HepG2 (cell line): ENCODE data around the gene PRICKLE2. TPM values are rescaled to one million over a fixed set of nuclear protein-coding genes. Genes with fewer than 3 reads are reported as not detected.

Source experiments
- ATAC-seq: fragments of 200-7000 bp; cut with Tn5 transposase; 3 replicates; pipeline ENCODE4 v1.9.1; 2020; ENCODE audit warnings: mild to moderate bottlenecking, moderate library complexity
- BruUV-seq: library from RNA; stranded (reverse); fragments of 400-500 nt; replicated peaks from 2 replicates; lab custom pipeline; 2021; lab: Mats Ljungman, UMichigan
- CTCF ChIA-PET: fragments of 300-600 bp; formaldehyde crosslinking; extraction: SDS; loops from one replicate; lab custom pipeline; 2021; ENCODE audit warnings: low total read pairs, inconsistent platforms, low intra/inter-chr PET ratio; lab: Yijun Ruan, JAX
- POLR2A ChIA-PET: fragments of 350-600 bp; sonication (Branson Sonifier 250); formaldehyde crosslinking; loops from one replicate; lab custom pipeline; 2020; ENCODE audit warnings: antibody characterized with exemption, inconsistent platforms; lab: Yijun Ruan, JAX
- DNase-seq: peaks from one replicate; pipeline ENCODE4 v3.0.0-alpha.2; 2015; ENCODE audit warnings: low spot score
- FAIRE-seq: peaks from 3 replicates; lab custom pipeline; 2011; peaks lifted over from hg19 to GRCh38; lab: Jason Lieb, UNC
- H2AFZ ChIP-seq: one replicate; pipeline ENCODE4 v1.6.1; 2011; ENCODE audit warnings: low read length, inconsistent platforms
- H3K27ac ChIP-seq: fragments of 300-600 bp; 3 replicates; pipeline ENCODE4 v1.8.0; 2011; ENCODE audit warnings: mixed run types, mild to moderate bottlenecking, mixed read lengths, low read length, inconsistent platforms; ENCODE audit not compliant: insufficient read depth; ENCODE audit errors: extremely low read length
- H3K27me3 ChIP-seq, 2 experiments: fragments of 200-600 bp in 1 of 2; 2 replicates in 1 of 2; 3 replicates in 1 of 2; pipeline versions ENCODE4 v1.6.0 to v1.8.0; 2011; ENCODE audit warnings: low read length in 2 of 2, mild to moderate bottlenecking in 2 of 2, moderate library complexity in 2 of 2, inconsistent platforms in 1 of 2; ENCODE audit not compliant: insufficient read depth in 2 of 2, control insufficient read depth in 1 of 2
- H3K36me3 ChIP-seq, 2 experiments: fragments of 200-600 bp in 1 of 2; replicated peaks in 1 of 2; 2 replicates in 1 of 2; 3 replicates in 1 of 2; pipeline versions ENCODE4 v1.5.1 to v1.8.0; 2011; ENCODE audit warnings: low read length in 2 of 2, inconsistent platforms in 1 of 2; ENCODE audit not compliant: insufficient read depth in 2 of 2, control insufficient read depth in 1 of 2
- H3K4me1 ChIP-seq: 2 replicates; pipeline ENCODE4 v1.5.1; 2012; ENCODE audit warnings: low read length, inconsistent platforms; ENCODE audit not compliant: insufficient read depth
- H3K4me2 ChIP-seq: 2 replicates; pipeline ENCODE4 v1.6.0; 2011; ENCODE audit warnings: low read depth, low read length, inconsistent platforms
- H3K4me3 ChIP-seq, 3 experiments: fragments of 200-600 bp in 1 of 3; sonication (generic), shearing (Covaris generic) in 1 of 3; replicated peaks in 1 of 3; 2 replicates each; pipeline ENCODE4 v1.5.1; 2011 to 2016; ENCODE audit warnings: low read length in 3 of 3, inconsistent platforms in 2 of 3, low read depth in 2 of 3, mild to moderate bottlenecking in 2 of 3, control low read depth in 1 of 3, mixed read lengths in 1 of 3; ENCODE audit not compliant: insufficient read depth in 1 of 3
- H3K79me2 ChIP-seq: one replicate; pipeline ENCODE4 v1.6.1; 2011; ENCODE audit warnings: low read length, inconsistent platforms; ENCODE audit not compliant: insufficient read depth
- H3K9ac ChIP-seq: 2 replicates; pipeline ENCODE4 v1.6.0; 2011; ENCODE audit warnings: mild to moderate bottlenecking, low read depth, low read length, inconsistent platforms; ENCODE audit not compliant: insufficient read depth
- H3K9me3 ChIP-seq: 2 replicates; pipeline ENCODE4 v1.5.1; 2012; ENCODE audit warnings: mild to moderate bottlenecking, low read length
- H4K20me1 ChIP-seq: 2 replicates; pipeline ENCODE4 v1.6.0; 2011; ENCODE audit warnings: inconsistent platforms, mild to moderate bottlenecking, low read length, moderate library complexity; ENCODE audit not compliant: insufficient read depth
- ARID3A ChIP-seq: IDR thresholded peaks from 2 replicates; pipeline ENCODE4 v1.6.1; 2012; ENCODE audit warnings: low read depth, low read length, improper control_type of control experiment
- ARNT ChIP-seq: fragments of 450-650 bp; IDR thresholded peaks from 2 replicates; pipeline ENCODE4 v1.6.1; 2017
- EED ChIP-seq: sonication (generic); formaldehyde crosslinking; IDR thresholded peaks from 2 replicates; pipeline ENCODE4 v1.5.0; 2020; ENCODE audit warnings: mild to moderate bottlenecking, missing genetic modification reagents
- FOXA3 ChIP-seq: IDR thresholded peaks from 2 replicates; pipeline ENCODE4 v1.6.1; 2016; ENCODE audit warnings: missing genetic modification reagents, missing compliant biosample characterization
- HNF1B ChIP-seq: sonication (generic); formaldehyde crosslinking; IDR thresholded peaks from 2 replicates; pipeline ENCODE4 v1.5.1; 2020; ENCODE audit warnings: mild to moderate bottlenecking, moderate library complexity, missing genetic modification reagents
- JUNB ChIP-seq: sonication (generic); formaldehyde crosslinking; IDR thresholded peaks from 2 replicates; pipeline ENCODE4 v1.8.0; 2022; ENCODE audit warnings: missing genetic modification reagents, mild to moderate bottlenecking, borderline replicate concordance
- KDM5A ChIP-seq: fragments of 200-600 bp; sonication (generic); IDR thresholded peaks from 2 replicates; pipeline ENCODE4 v1.7.0; 2018; ENCODE audit warnings: antibody characterized with exemption, mild to moderate bottlenecking, low read length, borderline replicate concordance
- MEIS2 ChIP-seq: sonication (generic); formaldehyde crosslinking; IDR thresholded peaks from 2 replicates; pipeline ENCODE4 v1.9.0; 2021; ENCODE audit warnings: mild to moderate bottlenecking, missing genetic modification reagents
- REL ChIP-seq: sonication (generic); formaldehyde crosslinking; conservative IDR thresholded peaks from 2 replicates; pipeline ENCODE4 v1.8.0; 2022; ENCODE audit warnings: mild to moderate bottlenecking, missing genetic modification reagents, moderate library complexity
- ZBTB38 ChIP-seq: sonication (generic); formaldehyde crosslinking; IDR thresholded peaks from 2 replicates; pipeline ENCODE4 v1.5.1; 2020; ENCODE audit warnings: mild to moderate bottlenecking, missing genetic modification reagents
- ZNF260 ChIP-seq: sonication (generic); formaldehyde crosslinking; IDR thresholded peaks from 2 replicates; pipeline ENCODE4 v1.4.0; 2020; ENCODE audit warnings: missing genetic modification reagents, low read depth, mild to moderate bottlenecking, borderline replicate concordance
- WGBS: methylation state at CpG from one replicate; pipeline ENCODE4 v1.1.6; 2017; ENCODE audit warnings: low lambda C conversion rate; 5-methylcytosine and 5-hydroxymethylcytosine counted together
- in situ Hi-C: cut with HindIII; loops from 2 replicates; pipeline ENCODE4 v1.10.0; 2017; ENCODE audit warnings: low pct_unique_long_range_greater_than_20kb; ENCODE audit not compliant: extremely low pct_ligation_motif_present
- intact Hi-C: fragments of 100-400 bp; cut with micrococcal nuclease; formaldehyde crosslinking; loops from one replicate; pipeline ENCODE4 v1.10.0; 2022; ENCODE audit not compliant: unreplicated experiment
- polyA plus RNA-seq, 8 experiments: library from polyadenylated mRNA; depleted of rRNA in 3 of 8; stranded (reverse) in 7 of 8; unstranded in 1 of 8; fragments of >200 nt; fragmentation: Illumina TruSeq in 4 of 8; extraction: Trizol in 4 of 8; gene quantifications; 2 replicates each; pipeline versions ENCODE4 v1.2.1 to v1.2.3, GENCODE V29; 2011 to 2016; ENCODE audit warnings: low read depth in 4 of 8, missing spikeins in 1 of 8, mixed read lengths in 1 of 8; ENCODE audit not compliant: insufficient read depth in 1 of 8
- total RNA-seq, 5 experiments: library from RNA; depleted of rRNA; stranded (reverse); fragments of >200 nt; fragmentation: Illumina TruSeq; extraction: Trizol; gene quantifications; 2 replicates each; pipeline ENCODE4 v1.2.3, GENCODE V29; 2016; ENCODE audit warnings: low read depth in 1 of 5

Gene PRICKLE2
- total and polyA plus RNA-seq, 2 of the 13 experiments (the other 11 are each of a cell fraction or from before 2014, with no cell fraction given) = 0.01 to 0.07 TPM

DNA sequence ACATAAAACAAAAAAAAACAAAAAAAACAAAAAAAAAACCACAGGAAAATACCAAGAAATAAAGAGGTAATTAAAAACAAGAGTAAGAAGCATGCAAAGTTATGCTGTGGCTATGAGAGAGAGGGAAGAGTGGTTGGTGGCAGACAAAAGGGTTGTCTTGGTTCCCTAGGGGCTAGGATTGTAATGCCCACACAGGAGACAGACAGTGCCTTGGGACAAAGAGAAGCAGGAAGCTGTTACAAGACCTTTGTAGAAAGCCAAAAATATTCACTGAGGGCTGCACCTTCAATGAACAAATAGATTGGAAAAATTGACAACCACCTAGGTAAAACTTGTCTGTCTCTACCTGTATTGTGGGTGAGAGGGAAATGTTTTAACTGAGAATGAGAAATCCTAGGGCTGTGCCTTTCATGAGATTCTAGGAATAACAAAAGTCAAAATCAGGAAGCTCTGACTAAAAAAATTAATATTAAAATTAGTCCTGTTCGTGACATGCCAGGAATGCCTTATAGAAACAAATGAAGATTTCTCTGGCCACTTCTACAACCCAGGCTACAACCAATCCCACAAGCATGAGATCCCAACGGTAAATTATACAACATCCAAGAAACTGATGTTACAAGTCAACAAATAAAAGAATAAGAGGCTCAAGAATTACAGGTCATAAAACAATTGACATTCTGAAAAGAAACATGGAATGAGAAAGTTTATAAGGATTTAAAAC, 45.0 kb upstream of the PRICKLE2 start:
- Histone ChIP-seq H3K9ac (no peak overlapping the region), H3K4me1 (peaks cover 27% of the 10 kb centered on the region), H3K27me3 (peaks cover 0 to 23% of the 10 kb centered on the region in 2 experiments; a peak in 2 of 5 replicates), H3K4me2 (no peak overlapping the region), H2AFZ (no peak overlapping the region), H3K4me3 (no peak overlapping the region), H4K20me1 (no peaks in the 10 kb centered on the region), H3K79me2 (no peaks in the 10 kb centered on the region), H3K9me3 (peaks cover 9% of the 10 kb centered on the region), H3K36me3 (no peaks in the 10 kb centered on the region), H3K27ac (no peak overlapping the region)
- BruUV-seq = no TSS peak
- ATAC-seq (no peak), FAIRE-seq (no peak), DNase-seq (no peak)
- intact Hi-C loops = no loop called here
- in situ Hi-C loops = no loop called here
- TF ChIP-seq FOXA3 (CRISPR knock-in tag) (no peak), KDM5A (no peak), HNF1B (CRISPR knock-in tag) (no peak), EED (CRISPR knock-in tag) (no peak), REL (no peak), ARNT (no peak), ARID3A (no peak), ZBTB38 (CRISPR knock-in tag) (no peak), JUNB (CRISPR knock-in tag) (no peak), ZNF260 (CRISPR knock-in tag) (no peak), MEIS2 (no peak)
- WGBS = 16% methylated on average over 2 of the region's 2 CpGs
- ChIA-PET POLR2A (no interaction called here), CTCF (no interaction called here)
